ENCODE results near the gene RHEB. TPM values are rescaled to one million over a fixed set of nuclear protein-coding genes. Genes with fewer than 3 reads are reported as not detected.

Gene RHEB
- total RNA-seq, 1 donor from 2014 or later: 225 TPM

- H3K4me1 Mint-ChIP-seq: peaks cover 3% of the 10 kb centered on the region
- Histone ChIP-seq H3K79me2 (ENCODE audit: low read depth) (no peaks in the 10 kb centered on the region), H3K4me2 (no peak overlapping the region), H4K20me1 (ENCODE audit: low read depth) (no peaks in the 10 kb centered on the region), H3F3A (ENCODE audit: low read depth) (no peaks in the 10 kb centered on the region), H3K27me3 (peaks cover 24% of the 10 kb centered on the region), H3K4me1 (peaks cover 12% of the 10 kb centered on the region), H3K36me3 (no peaks in the 10 kb centered on the region), H3K9ac (no peak overlapping the region), H2AFZ (replicated peaks) (no peak overlapping the region), H3K9me3 (ENCODE audit: low read depth) (no peaks in the 10 kb centered on the region), H3K4me3 (no peak overlapping the region), H3K27ac (no peak overlapping the region)
- no peak overlapping the region for H3K27ac Mint-ChIP-seq
- H3K36me3 Mint-ChIP-seq: no peaks in the 10 kb centered on the region
- no peaks in the 10 kb centered on the region for H3K9me3 Mint-ChIP-seq
- TF ChIP-seq EZH2 (IDR thresholded peaks at IDR 0.05): no peak
- TF ChIP-seq, protein P1, sequence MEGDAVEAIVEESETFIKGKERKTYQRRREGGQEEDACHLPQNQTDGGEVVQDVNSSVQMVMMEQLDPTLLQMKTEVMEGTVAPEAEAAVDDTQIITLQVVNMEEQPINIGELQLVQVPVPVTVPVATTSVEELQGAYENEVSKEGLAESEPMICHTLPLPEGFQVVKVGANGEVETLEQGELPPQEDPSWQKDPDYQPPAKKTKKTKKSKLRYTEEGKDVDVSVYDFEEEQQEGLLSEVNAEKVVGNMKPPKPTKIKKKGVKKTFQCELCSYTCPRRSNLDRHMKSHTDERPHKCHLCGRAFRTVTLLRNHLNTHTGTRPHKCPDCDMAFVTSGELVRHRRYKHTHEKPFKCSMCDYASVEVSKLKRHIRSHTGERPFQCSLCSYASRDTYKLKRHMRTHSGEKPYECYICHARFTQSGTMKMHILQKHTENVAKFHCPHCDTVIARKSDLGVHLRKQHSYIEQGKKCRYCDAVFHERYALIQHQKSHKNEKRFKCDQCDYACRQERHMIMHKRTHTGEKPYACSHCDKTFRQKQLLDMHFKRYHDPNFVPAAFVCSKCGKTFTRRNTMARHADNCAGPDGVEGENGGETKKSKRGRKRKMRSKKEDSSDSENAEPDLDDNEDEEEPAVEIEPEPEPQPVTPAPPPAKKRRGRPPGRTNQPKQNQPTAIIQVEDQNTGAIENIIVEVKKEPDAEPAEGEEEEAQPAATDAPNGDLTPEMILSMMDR (IDR thresholded peaks at IDR 0.05): no peak
- TF ChIP-seq EZH2phosphoT487 (IDR thresholded peaks at IDR 0.05): no peak
- H3K27me3 Mint-ChIP-seq (ENCODE audit: insufficient read depth, low read depth): peaks cover 13% of the 10 kb centered on the region
- H3K4me3 Mint-ChIP-seq: no peak overlapping the region
- DNase-seq (ENCODE audit: low spot score): no peak
These were observed 84.4 kb downstream of the RHEB start for GRCh38 chr7:151435103-151435916.

DNA sequence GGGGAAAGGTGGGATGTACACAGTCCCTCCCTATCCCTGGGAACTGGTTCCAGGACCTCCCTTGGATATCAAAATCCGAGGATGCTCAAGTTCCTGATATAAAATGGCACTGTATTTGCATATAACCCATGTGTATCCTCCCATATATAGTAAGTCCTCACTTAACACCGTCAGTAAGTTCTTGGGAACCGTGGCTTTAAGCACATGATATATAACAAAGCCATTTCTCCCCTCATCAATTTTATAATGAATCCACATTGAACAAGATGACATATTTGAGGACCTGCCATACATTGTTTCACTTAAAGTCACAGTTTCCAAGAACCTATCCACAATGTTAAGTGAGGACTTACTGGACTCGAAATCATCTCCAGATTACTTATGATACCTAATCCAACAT, 85.1 kb downstream of the RHEB start:
- Histone ChIP-seq H3K27me3 (peaks cover 16% of the 10 kb centered on the region), H4K20me1 (ENCODE audit: low read depth) (no peaks in the 10 kb centered on the region), H3K4me2 (no peak overlapping the region), H3K36me3 (no peaks in the 10 kb centered on the region), H3K9ac (no peak overlapping the region), H2AFZ (replicated peaks) (no peak overlapping the region), H3K79me2 (ENCODE audit: low read depth) (no peaks in the 10 kb centered on the region), H3K9me3 (ENCODE audit: low read depth) (no peaks in the 10 kb centered on the region), H3K4me1 (peaks cover 11% of the 10 kb centered on the region), H3K27ac (no peak overlapping the region), H3F3A (ENCODE audit: low read depth) (peaks cover 3% of the 10 kb centered on the region), H3K4me3 (no peak overlapping the region)
- Mint-ChIP-seq H3K9me3 (no peaks in the 10 kb centered on the region), H3K27ac (no peak overlapping the region), H3K27me3 (ENCODE audit: insufficient read depth, low read depth) (peaks cover 17% of the 10 kb centered on the region), H3K36me3 (no peaks in the 10 kb centered on the region), H3K4me3 (no peak overlapping the region), H3K4me1 (peaks cover 9% of the 10 kb centered on the region)
- DNase-seq (ENCODE audit: low spot score): no peak
- TF ChIP-seq EZH2 (IDR thresholded peaks at IDR 0.05) (no peak), EZH2phosphoT487 (IDR thresholded peaks at IDR 0.05) (no peak)
- TF ChIP-seq, protein P1 (IDR thresholded peaks at IDR 0.05): no peak

DNA sequence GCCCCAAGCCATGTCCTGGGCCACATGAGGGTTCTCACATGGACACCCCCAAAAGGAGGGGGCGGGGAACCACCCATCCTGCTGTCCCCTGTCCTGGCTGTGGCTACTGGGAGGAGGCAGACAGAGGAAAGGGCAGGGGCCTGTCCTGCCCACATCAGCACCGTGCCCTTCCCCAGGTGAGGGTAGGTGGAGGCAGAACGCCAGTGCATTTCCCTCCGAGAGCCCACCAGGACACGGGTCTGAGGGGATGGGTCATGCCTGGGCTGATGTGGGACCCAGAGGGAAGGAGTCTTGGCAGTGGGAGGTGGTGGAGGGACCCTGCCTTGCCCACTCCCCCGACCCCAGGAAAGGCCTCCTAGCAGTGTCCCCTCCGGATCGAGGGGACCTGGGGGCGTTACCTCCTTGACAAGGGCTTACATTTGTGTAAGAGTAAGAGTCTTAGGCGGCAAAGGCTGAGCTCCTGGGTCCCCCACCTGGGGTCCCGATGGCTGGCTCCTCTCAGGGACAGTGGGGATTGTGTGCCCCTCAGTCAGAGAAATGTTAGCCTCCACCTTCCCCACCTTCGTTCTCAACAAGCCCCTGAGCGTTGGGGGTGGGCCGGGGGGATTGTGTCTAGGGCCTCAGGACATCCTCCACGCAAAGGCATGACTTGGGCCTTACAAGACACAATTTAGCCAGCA, 85.8 kb downstream of the RHEB start:
- no peak for DNase-seq (ENCODE audit: low spot score)
- H3F3A ChIP-seq (ENCODE audit: low read depth): peaks cover 10% of the 10 kb centered on the region
- H3K4me1 Mint-ChIP-seq: peaks cover 16% of the 10 kb centered on the region

More for the DNA sequence above, 85.8 kb downstream of the RHEB start:
- Histone ChIP-seq H3K4me2 (no peak overlapping the region), H3K9me3 (ENCODE audit: low read depth) (no peaks in the 10 kb centered on the region), H3K4me1 (peaks cover 14% of the 10 kb centered on the region), H3K27me3 (peaks cover 10% of the 10 kb centered on the region), H2AFZ (replicated peaks) (no peak overlapping the region), H3K4me3 (no peak overlapping the region), H3K9ac (no peak overlapping the region), H4K20me1 (ENCODE audit: low read depth) (peaks cover 4% of the 10 kb centered on the region), H3K36me3 (no peaks in the 10 kb centered on the region), H3K27ac (no peak overlapping the region), H3K79me2 (ENCODE audit: low read depth) (no peaks in the 10 kb centered on the region)
- Mint-ChIP-seq H3K4me3 (no peak overlapping the region), H3K27ac (no peak overlapping the region), H3K36me3 (no peaks in the 10 kb centered on the region), H3K9me3 (no peaks in the 10 kb centered on the region), H3K27me3 (ENCODE audit: insufficient read depth, low read depth) (peaks cover 17% of the 10 kb centered on the region)
- no peak for TF ChIP-seq EZH2phosphoT487 (IDR thresholded peaks at IDR 0.05)
- TF ChIP-seq, protein P1 (IDR thresholded peaks at IDR 0.05): no peak
- TF ChIP-seq EZH2 (IDR thresholded peaks at IDR 0.05): no peak
